ENCODE data around the gene GUCY1A1. TPM values are rescaled to one million over a fixed set of nuclear protein-coding genes. Genes with fewer than 3 reads are reported as not detected.

The GUCY1A1 gene
- total RNA-seq, 1 experiment from 2014 or later = not detected

DNA sequence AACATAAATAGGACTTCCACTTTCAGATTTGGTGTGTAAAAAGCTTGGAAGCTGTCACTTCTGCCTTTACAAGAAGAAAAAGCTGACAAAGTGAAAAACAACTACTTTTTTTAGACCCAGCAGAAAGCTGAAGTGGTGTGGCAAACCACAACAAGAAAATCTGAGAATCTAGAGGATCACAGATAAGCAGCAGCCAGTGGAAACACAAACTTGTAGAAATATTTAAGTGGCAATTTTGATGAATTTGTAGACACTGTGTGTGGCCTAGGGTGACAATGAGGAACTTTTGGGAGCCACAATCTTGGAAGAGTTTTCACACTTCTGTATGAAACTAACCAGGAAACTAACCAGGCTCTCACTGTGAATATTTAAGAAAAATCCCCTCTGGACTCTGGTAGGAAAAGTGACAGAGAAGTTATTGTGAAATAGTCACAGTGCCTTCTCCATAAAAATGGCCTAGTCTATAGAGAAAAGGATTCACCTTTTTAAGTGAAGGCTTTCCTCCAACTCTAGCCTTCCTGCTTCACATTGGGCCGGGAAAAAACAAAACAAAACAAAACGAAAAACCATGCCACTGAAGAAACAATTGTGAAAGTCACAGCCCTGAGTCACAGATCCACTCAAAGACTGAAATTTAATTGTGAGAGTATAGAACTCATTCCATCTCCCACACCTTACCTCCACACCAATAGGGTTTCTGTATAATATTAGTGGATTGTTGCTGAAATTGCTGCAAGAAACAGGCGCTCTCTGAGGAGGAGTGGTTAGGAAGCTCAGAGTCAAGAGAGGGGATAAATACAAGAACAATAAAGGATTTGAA is 26.7 kb upstream of the GUCY1A1 start:
- ChIA-PET POLR2A (no interaction called here), CTCF (no interaction called here), RAD21 (ENCODE audit: low non-redundant PET in 1 of 2, low total read pairs in 2 of 2, uncharacterized antibody in 2 of 2, unreplicated experiment in 2 of 2) (no interaction called here)
- H3K4me3 ChIP-seq (replicated peaks in 1 of 2; ENCODE audit: low read depth in 1 of 2, low read length in 2 of 2) = no peak overlapping the region
- H3K9me2 ChIP-seq (ENCODE audit: insufficient read depth) = no peaks in the 10 kb centered on the region
- ATAC-seq (no peak), DNase-seq (ENCODE audit: low read depth, low spot score) (no peak)
- no peaks in the 10 kb centered on the region for H3K36me3 ChIP-seq (ENCODE audit: control insufficient read depth in 1 of 2, insufficient read depth in 2 of 2, low read length in 2 of 2)
- H3K9ac ChIP-seq (ENCODE audit: low read length) = no peak overlapping the region
- no peaks in the 10 kb centered on the region for H3K79me2 ChIP-seq (ENCODE audit: insufficient read depth, low read length)
- no peak overlapping the region for H3K27ac ChIP-seq (ENCODE audit: low read depth, low read length)
- intact Hi-C loops (cut with micrococcal nuclease) = no loop called here
- no TSS peak for BruUV-seq (replicated peaks)
- no peak overlapping the region for H3K4me2 ChIP-seq (ENCODE audit: low read length)
- no peaks in the 10 kb centered on the region for H3K4me1 ChIP-seq (ENCODE audit: control insufficient read depth in 1 of 2, insufficient read depth in 2 of 2, low read length in 2 of 2)
- H4K20me1 ChIP-seq (ENCODE audit: insufficient read depth) = no peaks in the 10 kb centered on the region
- no peak overlapping the region for H2AFZ ChIP-seq (ENCODE audit: low read depth, low read length, poor library complexity, severe bottlenecking)
- H3K9me3 ChIP-seq (ENCODE audit: control insufficient read depth in 1 of 2, insufficient read depth in 1 of 2, low read depth in 1 of 2, low read length in 2 of 2) = no peaks in the 10 kb centered on the region
- H3K27me3 ChIP-seq (ENCODE audit: insufficient read depth, low read length) = no peaks in the 10 kb centered on the region
- TF ChIP-seq, protein P1, sequence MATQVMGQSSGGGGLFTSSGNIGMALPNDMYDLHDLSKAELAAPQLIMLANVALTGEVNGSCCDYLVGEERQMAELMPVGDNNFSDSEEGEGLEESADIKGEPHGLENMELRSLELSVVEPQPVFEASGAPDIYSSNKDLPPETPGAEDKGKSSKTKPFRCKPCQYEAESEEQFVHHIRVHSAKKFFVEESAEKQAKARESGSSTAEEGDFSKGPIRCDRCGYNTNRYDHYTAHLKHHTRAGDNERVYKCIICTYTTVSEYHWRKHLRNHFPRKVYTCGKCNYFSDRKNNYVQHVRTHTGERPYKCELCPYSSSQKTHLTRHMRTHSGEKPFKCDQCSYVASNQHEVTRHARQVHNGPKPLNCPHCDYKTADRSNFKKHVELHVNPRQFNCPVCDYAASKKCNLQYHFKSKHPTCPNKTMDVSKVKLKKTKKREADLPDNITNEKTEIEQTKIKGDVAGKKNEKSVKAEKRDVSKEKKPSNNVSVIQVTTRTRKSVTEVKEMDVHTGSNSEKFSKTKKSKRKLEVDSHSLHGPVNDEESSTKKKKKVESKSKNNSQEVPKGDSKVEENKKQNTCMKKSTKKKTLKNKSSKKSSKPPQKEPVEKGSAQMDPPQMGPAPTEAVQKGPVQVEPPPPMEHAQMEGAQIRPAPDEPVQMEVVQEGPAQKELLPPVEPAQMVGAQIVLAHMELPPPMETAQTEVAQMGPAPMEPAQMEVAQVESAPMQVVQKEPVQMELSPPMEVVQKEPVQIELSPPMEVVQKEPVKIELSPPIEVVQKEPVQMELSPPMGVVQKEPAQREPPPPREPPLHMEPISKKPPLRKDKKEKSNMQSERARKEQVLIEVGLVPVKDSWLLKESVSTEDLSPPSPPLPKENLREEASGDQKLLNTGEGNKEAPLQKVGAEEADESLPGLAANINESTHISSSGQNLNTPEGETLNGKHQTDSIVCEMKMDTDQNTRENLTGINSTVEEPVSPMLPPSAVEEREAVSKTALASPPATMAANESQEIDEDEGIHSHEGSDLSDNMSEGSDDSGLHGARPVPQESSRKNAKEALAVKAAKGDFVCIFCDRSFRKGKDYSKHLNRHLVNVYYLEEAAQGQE (IDR thresholded peaks at IDR 0.05; ENCODE audit: low read depth) = no peak
- TF ChIP-seq RAD21 (IDR thresholded peaks at IDR 0.05; ENCODE audit: low read depth) (no peak), ZNF274 (IDR thresholded peaks at IDR 0.05; ENCODE audit: low read depth, low read length) (no peak), POLR2A (IDR thresholded peaks at IDR 0.05; ENCODE audit: borderline replicate concordance, extremely low read depth, insufficient read depth, insufficient read length) (no peak), ELF1 (IDR thresholded peaks at IDR 0.05; ENCODE audit: borderline replicate concordance, low read depth) (no peak), EZH2 (IDR thresholded peaks at IDR 0.05) (no peak), SRF (IDR thresholded peaks at IDR 0.05; ENCODE audit: low read depth) (no peak), JUND (IDR thresholded peaks at IDR 0.05) (no peak), EZH2phosphoT487 (IDR thresholded peaks at IDR 0.05; ENCODE audit: borderline replicate concordance) (no peak), CTCF (IDR thresholded peaks at IDR 0.05 in 2 of 3, conservative IDR thresholded peaks at IDR 0.05 in 1 of 3; ENCODE audit: borderline replicate concordance in 1 of 3, insufficient read depth in 1 of 3, low read depth in 2 of 3, low read length in 2 of 3) (no peak), TCF7L2 (IDR thresholded peaks at IDR 0.05; ENCODE audit: borderline replicate concordance, extremely low read depth, insufficient read depth, insufficient read length) (no peak), EGR1 (IDR thresholded peaks at IDR 0.05; ENCODE audit: low read depth) (no peak), SP1 (IDR thresholded peaks at IDR 0.05; ENCODE audit: low read depth) (no peak), CBX3 (IDR thresholded peaks at IDR 0.05; ENCODE audit: low read depth) (no peak), SIN3A (IDR thresholded peaks at IDR 0.05; ENCODE audit: low read depth) (no peak)

All from HCT116 (cell line).